Endometrium (tissue), 2 donors: ENCODE results near the gene IFT122.
"Not testable (repeated sequence)": the region's sequence is repeated elsewhere in the genome, so short reads cannot be mapped to it uniquely, and the experiment has no call there.

ENCODE experiments used
- FAIRE-seq: peaks from 2 replicates; lab custom pipeline; 2012; peaks lifted over from hg19 to GRCh38; lab: Jason Lieb, UNC
- donor health status: control.
- donor health status: control.

The IFT122 gene

GRCh38 chr3:129495006-129495639 lies 55.1 kb downstream of the IFT122 start:
- peak; percentile 77 for FAIRE-seq

DNA sequence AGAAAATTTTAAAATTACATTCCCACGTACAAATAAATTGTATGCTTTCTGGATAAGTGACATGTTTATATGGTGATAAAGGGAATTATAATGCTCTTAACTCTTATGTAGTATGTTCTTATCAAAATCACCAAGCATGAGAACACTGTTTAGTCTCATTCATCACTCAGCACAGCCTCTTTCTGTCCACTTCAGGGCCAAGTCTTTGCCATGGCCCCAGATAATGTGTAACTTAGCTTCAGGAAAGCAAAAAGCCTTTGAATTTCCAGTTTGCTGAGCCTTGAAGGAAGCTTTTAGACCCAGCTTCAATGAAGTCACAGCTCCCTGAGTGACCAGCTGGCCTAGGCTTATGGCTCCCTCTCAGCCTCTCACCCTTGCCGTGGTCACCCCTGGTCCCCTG lies 57.9 kb downstream of the IFT122 start:
- not testable (repeated sequence) for FAIRE-seq

DNA sequence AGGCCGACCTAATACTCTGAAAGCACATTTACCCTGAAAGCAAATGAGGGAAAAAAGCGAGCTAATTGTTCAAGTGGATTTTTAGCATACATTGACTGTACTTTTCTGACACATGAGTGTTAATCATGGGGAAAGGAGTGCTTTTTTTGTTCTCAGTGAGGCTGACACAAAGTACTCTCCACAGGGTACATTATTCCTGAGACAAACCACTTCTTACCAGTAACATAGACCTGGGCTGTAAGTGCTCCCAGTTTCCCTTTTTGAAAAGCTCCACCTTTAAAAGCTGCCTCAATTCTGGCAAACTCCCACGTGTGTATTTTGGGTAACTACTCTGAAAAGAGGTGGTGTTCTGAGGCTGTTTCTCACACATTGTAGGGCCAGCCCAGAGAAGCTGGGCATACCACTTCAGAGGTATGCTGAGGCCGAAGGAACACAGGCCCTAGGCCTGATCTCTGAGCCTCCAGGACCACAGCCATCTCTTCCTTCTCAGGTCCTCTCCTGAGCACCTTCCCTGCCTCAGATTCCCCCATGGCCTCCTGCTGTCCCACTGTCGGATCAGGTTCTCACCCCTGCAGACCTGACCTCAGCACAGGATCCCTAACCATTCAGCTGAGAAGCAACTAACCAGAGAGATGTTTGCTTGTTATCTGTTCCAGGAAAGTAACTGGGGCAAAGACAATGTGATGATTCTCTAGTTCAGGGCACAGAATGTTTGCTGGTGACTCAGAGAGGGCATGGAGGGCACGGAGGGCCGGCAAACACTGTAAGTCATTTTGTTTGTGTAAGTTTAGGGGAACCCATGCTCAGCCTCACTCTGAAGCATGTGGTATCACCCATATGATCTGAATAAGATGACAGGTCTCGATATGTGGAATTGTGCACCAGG lies 58.8 kb downstream of the IFT122 start:
- FAIRE-seq, result not testable (repeated sequence)

DNA sequence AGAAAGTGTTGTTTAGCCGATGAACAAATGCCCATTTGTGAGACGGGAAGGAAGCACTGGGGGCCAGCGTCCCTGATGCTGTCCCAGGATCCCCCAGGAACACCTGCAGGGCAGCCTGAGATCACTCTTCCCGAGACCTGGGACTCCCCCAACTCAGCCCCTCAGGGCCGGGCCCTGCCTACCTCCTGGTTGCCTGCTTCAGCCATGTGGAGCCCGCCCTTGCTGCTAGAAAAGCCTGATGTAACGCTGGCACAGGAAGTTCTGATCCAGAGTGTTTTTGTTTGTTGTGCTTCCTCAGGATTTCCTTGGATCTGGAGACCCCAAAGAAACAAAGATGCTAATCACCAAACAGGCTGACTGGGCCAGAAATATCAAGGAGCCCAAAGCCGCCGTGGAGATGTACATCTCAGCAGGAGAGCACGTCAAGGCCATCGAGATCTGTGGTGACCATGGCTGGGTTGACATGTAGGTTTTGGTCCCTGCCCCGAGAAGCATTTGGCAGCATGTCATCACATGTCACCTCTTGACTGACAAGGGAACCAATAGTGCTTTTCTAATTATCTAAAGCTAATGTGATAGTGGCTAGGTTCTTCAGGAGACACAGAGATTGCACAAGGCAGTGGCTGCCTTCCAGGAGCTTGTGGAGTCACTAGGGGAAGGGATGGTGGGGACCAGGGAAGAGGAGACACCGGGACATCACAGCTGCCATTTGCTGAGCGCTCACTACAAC lies 59.7 kb downstream of the IFT122 start:
- FAIRE-seq, result not testable (repeated sequence)

DNA sequence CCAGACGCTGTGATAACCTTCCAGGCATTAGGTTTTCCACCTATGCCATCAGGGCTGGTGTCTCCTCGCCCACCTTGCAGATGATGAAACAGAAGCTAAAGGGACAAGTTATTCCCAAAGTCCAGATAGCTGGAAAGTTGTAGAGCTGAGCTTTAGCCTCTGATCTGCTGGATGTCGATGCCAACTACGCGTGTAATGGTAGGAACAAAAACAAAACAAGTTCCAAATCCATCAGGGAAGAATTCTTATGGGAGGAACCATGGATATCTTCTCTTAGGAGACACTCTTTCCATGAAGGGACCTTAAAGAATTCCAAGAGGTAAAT lies 60.3 kb downstream of the IFT122 start:
- FAIRE-seq, result no peak

DNA sequence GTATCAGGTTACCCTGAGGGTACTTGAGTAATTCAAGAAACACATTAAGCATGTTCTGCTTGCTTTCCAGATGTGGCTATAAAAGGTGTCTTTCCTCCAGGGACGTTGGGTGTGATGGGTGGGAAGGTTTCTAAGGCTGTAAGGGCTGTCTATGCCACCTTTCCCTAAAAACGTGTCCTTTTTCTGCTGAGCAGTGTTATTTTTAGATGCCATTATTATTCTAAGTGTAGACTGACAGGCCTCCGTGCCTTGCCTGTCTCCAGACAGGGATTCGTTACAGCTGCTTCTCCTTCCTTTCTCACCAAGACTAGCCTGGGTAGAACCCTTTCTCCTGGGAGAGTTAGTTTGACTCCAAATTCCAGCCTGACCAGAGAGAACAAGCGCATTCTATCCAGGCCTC lies 61.6 kb downstream of the IFT122 start:
- no peak for FAIRE-seq

GRCh38 chr3:129502641-129503408 lies 62.8 kb downstream of the IFT122 start:
- FAIRE-seq, result no peak

GRCh38 chr3:129503471-129504291 lies 63.7 kb downstream of the IFT122 start:
- no peak for FAIRE-seq

GRCh38 chr3:129504471-129505100 lies 64.6 kb downstream of the IFT122 start:
- FAIRE-seq, result no peak

GRCh38 chr3:129505341-129505740 lies 65.3 kb downstream of the IFT122 start:
- FAIRE-seq, result no peak

DNA sequence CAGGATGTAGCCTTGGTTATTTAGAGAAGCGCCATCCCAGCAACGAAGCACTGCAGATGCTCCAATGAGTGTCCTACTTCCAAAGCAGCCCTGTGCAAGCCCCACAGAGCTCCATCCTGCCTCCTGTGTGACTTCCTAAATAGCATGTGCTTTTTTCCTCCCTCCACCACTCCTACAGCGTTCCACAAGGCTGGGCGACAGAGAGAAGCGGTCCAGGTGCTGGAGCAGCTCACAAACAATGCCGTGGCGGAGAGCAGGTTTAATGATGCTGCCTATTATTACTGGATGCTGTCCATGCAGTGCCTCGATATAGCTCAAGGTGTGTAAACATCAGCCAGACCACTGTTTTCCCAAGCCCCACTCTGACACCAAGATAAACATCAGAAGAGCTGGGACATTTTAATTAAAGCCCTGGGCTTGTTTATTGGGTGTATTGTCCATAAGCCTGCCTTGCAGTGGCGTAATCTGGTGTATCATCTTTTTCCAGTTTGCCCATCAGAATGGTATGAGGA lies 66.3 kb downstream of the IFT122 start:
- FAIRE-seq, result no peak

DNA sequence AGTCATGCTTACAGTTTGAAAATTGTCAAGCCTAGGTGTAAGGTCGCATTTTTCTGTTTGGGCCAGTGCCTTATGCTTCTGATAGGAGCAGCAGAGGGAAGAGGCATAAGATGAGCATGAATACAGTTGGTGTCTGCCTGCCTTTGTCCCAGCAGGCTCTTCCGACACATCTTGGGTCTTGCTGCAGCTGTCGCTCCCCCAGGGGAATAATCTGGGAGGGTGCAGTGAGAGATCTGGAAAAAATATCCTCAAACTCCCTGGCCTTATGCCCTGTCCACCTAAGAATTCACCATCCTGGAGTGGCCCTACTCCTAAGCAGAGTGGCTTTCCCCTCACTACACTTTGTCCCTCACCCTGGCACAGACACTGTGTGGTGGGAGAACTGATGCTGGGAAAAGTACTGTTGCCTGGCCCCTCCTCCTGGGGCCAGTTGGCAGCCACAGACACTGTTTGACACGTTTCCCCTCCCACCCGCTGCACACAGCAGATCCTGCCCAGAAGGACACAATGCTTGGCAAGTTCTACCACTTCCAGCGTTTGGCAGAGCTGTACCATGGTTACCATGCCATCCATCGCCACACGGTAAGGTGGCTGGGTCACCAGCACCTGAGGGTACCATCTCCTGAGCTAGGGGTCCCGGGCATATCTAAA lies 67.3 kb downstream of the IFT122 start:
- no peak for FAIRE-seq

GRCh38 chr3:129512595-129512994 lies 72.6 kb downstream of the IFT122 start:
- FAIRE-seq, result no peak

DNA sequence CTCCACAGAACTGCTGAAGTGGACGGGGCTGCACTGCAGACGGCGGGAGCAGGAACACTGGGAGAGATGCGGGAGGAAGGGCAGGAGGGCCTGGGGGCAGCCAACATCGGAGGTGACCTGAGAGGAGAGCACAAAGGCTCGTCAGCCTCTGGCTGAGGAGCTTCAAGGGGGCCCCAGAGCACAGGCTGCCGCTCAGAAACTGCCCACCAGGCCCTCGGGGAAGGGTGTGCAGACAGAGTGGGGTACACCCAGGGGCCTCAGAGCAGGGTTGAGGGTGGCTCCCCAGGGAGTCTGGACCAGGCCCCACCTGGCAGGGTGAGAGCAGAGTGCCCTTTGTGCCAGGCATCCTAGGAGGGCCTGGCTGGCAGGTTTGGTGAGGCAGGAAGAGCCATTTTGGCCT lies 73.7 kb downstream of the IFT122 start:
- FAIRE-seq, result no peak

GRCh38 chr3:129514110-129514509 lies 74.1 kb downstream of the IFT122 start:
- FAIRE-seq, result no peak

DNA sequence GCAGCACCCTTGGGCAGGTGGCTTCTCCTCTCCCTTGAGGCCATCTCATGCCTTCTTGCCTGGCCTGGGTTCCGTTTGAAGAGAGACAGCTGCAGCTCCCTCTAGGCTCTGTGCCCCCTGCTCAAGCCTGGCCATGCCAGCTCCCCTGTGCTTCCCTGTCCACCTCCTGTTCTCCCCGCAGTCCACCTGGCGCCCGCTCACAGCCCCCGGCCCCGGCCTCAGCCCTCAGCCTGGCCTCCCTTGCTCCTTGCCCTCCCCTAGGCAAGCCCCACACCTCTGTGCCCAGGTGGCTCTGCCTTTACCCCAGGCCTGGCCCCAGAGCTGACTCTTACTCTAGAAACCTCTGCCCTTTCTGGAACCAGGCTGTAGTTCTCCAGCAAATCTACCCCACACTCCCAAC lies 74.5 kb downstream of the IFT122 start:
- FAIRE-seq, result no peak

- FAIRE-seq, result not testable (repeated sequence)
Observed at GRCh38 chr3:129515108-129515820, 75.2 kb downstream of the IFT122 start.

DNA sequence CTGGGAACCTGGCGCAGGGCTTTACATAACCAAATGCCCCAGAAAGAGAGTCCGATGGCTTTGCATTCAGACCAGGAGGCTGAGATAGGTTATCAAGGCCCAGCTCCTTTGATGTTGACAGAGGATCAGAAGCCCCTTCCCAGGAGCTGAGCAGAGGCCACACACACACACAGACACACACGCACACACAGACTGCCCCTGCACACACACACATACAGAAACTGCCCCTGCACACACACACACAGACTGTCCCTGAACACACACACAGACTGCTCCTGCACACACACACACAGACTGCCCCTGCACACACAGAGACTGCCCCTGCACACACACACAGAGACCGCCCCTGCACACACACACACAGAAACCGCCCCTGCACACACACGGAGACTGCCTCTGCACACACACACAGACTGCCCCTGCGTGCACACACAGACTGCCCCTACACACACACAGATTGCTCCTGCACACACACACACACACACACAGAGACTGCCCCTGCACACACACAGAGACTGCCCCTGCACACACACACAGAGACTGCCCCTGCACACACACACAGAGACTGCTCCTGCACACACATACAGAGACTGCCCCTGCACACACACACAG lies 75.9 kb downstream of the IFT122 start:
- not testable (repeated sequence) for FAIRE-seq

GRCh38 chr3:129517516-129517915 lies 77.5 kb downstream of the IFT122 start:
- FAIRE-seq, result no peak
